ENCODE results near the gene MET.

Gene MET

DNA sequence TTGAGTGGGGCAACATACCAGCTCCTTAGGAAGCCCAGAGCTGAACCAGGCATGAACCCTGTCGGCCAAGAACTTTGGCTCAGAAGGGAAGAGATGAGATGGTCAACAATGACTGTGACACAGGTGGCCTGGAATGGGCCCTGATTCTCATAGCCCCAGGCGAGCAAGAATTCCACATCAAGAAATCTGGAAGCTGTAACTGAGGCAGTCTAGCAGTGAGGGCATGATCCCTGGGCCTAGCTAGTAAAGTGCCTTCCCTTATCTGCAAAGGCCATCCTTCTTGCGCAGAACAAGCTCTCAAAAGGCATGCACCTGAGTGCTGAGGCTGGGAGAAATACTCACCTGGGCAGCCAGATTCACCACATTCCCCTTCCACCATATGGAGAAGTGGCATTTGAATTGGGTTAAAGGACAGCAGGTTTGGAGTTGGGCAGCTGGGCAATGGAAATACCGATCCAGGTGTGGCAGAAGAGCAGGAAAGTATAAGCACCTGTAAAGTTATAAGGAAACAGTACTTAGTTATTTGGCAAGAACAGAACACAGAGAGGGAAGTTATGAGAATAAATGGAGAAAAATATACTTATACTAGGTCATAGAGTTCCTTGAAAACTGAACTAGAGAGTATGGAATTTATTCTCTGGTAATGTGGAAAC is 111.8 kb downstream of the MET start:
- DNase-seq (ENCODE audit: low read depth, low spot score), result no peak

DNA sequence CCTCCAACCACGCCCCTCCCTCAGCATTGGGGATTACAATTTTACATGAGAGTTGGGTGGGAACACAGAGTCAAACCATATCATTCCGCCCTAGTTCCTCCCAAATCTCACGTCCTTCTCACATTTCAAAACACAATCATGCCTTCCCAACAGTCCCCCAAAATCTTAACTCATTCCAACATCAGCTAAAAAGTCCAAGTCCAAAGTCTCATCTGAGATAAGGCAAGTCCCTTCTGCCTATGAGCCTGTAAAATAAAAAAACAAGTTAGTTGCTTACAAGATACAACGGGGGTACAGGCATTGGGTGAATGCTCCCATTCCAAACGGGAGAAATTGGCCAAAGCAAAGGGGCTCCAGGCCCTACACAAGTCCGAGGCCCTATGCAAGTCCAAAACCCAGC is 112.7 kb downstream of the MET start:
- DNase-seq (ENCODE audit: low read depth, low spot score), result no peak

DNA sequence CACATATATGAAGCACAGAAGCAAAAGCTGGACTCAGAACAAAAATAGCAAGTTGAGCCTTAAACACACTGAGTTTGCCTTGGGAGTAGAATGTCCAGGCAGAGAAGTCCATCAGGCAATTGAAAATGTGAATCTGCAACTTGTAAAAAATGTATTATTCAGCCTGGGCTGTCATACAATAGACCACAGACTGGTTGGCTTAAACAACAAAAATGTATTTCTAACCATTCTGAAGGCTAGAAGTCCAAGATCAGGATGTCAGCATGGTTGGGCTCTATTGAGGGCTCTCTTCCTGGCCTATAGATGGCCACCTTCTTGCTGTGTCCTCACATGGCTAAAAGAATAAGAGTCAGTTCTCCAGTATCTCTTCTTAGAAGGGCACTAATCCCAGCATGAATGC is 113.8 kb downstream of the MET start:
- DNase-seq (ENCODE audit: low read depth, low spot score), result no peak

DNA sequence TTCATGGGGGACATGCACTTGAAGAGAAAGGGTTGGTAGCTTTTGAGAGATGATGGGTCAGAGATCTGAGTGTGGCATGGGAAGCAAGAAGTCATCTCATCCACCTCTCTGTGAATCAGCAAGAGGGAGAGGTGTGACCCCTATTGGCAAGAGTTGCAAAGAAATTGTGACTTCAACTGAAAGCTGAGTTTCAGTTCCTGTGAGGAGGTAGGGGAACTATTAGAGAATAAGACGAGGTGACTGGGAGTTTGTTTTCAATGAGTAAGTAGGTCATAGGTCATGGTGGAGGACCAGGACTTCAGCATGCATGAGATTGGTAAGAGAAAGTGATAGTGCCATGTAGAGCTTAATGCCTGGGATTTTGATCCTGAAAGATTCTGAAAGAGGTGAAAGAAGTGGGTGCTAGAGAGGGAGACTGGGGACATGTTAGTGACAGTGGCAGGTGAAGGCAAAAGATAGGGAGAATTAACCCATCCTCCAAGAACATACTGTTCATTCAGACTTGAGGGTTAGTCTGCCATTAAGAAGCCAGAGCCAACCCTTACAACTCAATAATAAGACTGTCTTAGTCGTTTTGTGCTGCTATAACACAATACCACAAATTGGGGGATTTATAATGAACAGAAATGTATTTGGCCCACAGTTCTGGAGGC is 114.9 kb downstream of the MET start:
- no peak for DNase-seq (ENCODE audit: low read depth, low spot score)

DNA sequence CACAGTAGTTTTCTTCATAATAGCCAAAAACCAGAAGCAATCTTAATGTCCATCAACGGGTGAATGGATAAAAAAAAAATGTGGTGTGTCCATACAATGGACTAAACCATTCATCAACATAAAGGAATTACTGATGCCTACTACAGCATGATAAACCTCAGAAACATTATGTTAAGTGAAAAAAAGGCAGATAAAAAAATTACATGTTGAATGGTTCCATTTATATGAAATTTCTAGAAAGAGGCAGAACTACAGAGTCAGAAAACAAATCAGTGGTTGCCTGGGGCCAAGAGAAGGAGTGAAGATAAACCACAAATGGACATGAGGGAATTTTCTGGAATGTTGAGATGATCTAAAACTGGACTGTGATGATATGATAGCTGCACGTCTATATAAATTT is 115.9 kb downstream of the MET start:
- DNase-seq (ENCODE audit: low read depth, low spot score), result no peak

DNA sequence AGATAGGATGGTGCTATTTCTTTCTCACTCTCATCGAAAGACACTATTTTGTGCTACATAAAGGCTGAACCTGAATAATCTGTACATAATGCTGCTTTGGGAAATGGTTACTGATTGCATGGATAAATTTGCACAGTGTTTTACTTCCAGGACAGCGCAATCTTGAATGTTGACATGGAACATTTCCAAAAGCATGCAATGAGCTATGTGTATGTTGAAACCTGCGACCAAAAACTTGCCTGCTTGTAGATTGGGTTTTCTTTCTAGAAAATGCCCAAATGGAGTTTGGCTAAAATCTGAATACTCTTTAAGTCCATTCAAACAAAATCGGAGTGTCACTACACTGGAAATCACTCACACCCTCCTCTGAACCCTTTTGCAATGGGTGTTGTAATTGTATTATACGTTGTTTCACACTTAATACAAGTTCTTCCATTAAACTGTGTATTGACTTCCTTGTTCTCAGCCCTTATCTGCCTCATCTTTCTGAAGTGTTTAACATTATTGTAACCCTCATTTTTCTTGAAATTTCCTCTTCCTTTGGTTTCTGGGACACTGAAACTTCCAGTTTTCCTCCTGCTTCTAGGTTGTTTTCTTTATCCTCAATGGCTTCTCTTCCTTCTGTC is 116.7 kb downstream of the MET start:
- DNase-seq (ENCODE audit: low read depth, low spot score), result no peak

DNA sequence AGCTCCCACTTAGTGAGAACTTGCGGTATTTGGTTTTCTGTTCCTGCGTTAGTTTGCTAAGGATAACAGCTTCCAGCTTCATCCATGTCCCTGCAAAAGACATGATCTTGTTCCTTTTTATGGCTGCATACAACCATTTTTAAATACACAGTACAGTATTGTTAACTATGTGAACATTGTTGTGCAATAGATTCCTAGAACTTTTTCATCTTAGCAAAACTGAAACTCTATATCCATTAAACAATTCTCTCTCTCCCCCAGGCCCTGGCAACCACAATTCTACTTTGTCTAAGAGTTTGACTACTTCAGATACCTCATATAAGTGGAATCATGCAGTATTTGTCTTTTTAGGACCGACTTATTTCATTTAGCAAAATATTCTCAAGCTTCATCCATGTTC is 118.0 kb downstream of the MET start:
- DNase-seq (ENCODE audit: low read depth, low spot score), result no peak

DNA sequence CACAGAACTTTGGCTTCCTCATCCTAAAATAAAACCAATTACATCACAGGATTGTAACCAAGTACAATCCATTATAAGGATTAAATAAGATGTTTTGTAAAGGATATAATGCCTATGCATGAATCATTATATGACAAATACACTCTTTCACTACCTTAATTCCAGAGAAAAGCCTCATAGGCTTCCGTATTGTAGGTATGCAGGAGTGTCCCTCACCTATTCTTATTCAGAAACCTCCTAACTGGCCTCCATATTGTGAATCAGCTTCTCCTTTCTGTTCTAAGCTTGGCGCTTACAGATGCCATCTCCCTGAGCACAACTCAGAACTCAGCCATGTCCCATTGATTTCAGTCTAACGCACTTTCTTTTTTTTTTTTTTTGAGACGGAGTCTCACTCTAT is 120.8 kb downstream of the MET start:
- no peak for DNase-seq (ENCODE audit: low read depth, low spot score)

DNA sequence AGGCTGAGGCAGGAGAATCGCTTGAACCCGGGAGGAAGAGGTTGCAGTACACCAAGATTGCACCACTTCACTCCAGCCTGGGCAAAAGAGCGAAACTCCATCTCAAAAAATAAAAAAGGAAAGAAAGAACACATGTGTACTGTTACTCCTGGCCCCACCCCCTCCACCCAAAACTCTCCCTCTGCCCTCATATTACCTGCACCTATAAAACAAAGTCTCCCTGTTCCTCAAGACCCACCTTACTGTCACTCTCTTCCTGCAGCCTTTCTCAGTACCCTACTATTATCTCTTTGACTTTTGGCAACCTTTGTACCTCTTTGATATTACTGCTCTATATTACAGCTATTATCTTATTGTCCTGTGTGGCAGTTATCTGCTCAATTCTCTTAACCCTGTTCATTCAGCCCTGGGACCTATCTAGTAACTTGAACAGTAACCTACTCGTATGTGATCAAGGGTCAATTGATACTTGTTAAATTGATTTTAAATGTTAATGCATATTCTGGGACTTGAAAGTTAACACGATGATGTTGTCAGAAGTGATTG is 121.9 kb downstream of the MET start:
- DNase-seq (ENCODE audit: low read depth, low spot score), result no peak

DNA sequence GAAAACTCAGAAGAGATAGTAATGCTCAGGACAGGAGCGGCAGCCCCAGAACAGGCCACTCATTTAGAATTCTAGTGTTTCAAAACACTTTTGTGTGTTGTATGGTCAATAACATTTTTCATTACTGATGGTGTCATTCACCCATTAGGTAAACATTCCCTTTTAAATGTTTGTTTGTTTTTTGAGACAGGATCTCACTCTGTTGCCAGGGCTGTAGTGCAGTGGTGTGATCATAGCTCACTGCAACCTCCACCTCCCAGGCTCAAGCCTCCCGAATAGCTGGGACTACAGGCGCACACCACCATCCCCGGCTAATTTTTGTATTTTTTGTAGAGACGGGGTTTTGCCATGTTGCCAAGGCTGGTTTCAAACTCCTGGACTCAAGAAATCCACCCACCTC is 124.5 kb downstream of the MET start:
- DNase-seq (ENCODE audit: low read depth, low spot score), result no peak

DNA sequence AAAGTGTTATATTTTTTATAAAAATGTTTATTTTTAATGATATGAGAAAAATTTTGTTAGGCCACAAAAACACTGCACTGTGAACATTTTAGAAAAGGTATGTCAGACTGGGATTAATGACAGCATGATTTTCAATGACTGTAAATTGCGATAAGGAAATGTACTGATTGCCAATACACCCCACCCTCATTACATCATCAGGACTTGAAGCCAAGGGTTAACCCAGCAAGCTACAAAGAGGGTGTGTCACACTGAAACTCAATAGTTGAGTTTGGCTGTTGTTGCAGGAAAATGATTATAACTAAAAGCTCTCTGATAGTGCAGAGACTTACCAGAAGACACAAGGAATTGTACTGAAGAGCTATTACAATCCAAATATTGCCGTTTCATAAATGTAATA is 125.6 kb downstream of the MET start:
- DNase-seq (ENCODE audit: low read depth, low spot score), result no peak

DNA sequence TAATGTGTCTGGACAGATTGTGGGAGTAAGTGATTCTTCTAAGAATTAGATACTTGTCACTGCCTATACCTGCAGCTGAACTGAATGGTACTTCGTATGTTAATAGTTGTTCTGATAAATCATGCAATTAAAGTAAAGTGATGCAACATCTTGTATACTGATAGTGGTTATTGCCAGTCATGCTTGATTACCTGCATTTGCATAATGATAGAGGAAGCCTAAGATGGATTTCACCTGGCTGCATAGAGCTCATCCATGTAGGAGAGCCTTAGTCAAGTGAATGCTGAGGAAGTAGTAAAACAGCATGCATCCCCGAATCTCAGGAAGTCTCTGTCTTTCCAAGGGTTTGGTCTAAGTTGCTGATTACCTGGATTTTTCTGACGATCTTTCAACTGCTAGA is 126.2 kb downstream of the MET start:
- DNase-seq (ENCODE audit: low read depth, low spot score), result no peak

DNA sequence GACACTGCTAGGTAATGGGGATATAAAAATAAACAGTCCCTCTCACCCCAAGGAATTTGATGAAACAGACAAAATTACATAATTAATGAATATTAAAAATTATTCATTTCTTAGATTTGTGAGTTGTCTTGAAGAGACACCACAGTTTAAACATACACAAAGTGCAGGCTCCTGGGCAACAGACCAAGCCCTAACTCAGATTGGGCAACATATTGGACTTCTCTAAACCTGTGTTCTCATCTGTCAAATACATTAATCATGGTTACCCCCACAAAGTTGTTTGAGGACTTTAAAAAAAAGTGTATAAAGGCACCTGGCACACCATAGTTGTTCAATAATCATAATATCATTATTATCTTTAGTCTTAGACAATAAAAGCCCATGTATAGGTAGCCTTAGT is 127.9 kb downstream of the MET start:
- no peak for DNase-seq (ENCODE audit: low read depth, low spot score)

DNA sequence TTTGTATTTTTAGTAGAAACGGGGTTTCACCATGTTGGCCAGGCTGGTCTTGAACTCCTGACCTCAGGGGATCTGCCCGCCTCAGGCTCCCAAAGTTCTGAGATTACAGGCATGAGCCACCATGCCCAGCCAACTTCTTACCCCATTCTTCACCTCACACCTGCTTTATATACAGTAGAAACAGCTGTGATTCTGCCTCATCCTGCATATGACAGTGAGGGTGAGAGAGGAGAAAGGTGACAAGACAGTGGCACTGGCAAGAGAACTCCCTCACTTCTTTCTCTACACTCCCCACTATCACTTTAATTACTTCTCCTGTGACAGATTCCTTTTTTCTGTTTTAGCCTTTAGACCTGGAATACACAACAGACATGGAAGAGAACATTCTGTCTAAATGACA is 128.6 kb downstream of the MET start:
- no peak for DNase-seq (ENCODE audit: low read depth, low spot score)

DNA sequence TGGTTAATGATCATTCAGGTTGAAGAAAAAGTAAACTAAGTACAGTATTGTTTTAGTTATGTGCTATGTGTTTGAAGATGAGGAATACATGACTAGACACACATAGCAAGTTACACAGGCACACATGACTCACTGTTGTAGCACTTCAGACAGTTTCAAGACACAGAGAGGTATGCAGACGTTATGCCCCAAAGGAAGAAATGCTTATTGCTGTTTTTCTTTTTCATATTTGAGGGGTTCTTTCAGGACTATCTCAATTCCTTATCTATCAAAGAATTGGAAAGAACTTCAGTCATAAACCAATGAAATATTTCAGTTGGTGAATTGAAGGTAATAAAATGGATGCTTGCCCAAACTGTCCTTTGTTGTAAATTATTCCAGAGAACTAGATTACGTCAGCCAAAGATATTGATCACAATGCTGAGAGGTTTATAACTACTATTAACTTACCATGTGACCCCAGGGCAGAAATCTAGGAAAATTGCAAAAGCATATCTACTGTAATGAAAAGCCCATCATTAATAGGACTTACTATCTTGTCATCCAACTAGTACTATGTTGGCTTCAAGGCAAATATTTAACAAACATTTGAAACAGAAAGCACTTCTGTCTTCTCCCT is 129.2 kb downstream of the MET start:
- no peak for DNase-seq (ENCODE audit: low read depth, low spot score)

DNA sequence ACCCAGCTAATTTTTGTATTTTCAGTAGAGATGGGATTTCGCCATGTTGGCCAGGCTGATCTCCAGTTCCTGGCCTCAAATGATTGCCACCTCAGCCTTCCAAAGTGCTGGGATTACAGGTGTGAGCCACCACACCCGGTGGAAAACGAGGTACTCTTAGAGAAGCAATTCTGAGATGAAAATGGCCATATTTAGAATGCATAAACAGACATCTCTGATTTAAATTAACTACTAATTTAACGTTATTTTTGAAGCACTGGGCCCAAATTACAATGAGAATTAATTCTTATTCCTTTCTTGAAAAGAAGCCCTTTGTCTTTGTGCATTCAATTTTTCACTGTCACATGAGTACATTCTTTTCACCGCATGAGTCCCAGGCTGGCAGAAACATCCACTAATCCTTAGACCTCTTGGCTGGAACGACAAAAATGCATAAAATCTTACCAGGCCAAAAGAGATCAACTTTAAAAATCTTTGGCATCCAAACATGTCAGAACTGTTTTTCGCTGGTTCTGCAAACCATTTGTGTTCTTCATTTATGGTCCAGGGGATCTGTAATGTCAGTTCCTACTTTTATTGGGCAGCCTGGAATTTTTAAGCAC is 130.2 kb downstream of the MET start:
- no peak for DNase-seq (ENCODE audit: low read depth, low spot score)

DNA sequence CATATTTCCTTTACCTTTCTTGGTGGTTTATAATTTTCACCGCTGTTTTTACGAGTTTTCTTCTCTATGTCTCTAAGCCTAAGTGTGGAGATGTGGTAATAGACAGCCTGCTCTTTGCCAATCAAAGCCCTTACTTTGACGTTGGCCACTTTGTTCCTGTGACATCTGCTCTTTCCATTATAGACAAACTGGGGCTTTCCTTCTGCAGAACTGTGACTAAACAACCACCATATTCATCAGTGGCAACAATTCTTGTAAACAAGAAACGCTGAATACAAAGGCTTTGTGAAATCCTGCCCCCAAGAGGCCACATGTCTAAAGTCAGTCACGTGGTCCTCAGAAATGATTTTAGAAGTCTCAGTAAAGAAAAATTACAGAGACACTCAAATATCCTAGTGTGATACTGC is 130.8 kb downstream of the MET start:
- DNase-seq (ENCODE audit: low read depth, low spot score), result no peak

DNA sequence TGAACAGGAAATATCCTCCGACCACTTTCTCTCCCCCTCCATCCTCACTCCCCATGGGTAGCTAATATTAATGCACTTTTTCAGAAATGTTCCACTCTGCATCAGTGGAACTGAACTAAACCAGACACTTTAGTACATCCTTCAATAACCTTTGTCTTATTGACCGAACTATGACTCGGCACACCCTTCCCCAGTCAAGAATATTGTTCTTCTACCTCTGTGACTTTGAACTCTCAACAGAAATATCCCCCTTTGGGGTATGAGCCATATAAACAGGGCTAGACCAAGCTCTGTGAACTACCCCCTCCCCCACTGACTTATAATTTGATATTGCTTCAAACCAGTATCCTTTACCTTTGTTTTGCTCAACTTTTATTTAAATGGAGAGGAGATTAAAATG is 132.5 kb downstream of the MET start:
- no peak for DNase-seq (ENCODE audit: low read depth, low spot score)

DNA sequence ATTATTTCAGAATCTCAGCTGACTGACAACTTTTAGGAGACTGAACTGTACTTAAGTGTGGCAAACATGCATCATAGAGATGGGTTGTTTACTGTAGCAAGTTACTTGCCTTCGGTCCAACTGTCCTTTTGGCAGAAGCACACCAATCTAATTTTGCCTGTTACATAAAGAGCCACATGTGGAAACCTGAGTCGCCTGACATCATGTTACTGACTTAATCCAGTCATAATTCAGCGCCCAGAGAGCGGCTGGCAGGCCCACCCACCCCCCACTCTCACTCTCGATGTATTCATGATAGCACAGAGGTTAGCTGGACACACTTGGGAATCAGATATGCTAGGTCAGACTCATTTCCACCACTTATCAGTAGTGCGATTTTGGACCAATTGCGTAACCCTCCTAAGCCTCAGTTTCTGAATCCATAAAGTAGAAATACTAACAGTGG is 133.1 kb downstream of the MET start:
- no peak for DNase-seq (ENCODE audit: low read depth, low spot score)

DNA sequence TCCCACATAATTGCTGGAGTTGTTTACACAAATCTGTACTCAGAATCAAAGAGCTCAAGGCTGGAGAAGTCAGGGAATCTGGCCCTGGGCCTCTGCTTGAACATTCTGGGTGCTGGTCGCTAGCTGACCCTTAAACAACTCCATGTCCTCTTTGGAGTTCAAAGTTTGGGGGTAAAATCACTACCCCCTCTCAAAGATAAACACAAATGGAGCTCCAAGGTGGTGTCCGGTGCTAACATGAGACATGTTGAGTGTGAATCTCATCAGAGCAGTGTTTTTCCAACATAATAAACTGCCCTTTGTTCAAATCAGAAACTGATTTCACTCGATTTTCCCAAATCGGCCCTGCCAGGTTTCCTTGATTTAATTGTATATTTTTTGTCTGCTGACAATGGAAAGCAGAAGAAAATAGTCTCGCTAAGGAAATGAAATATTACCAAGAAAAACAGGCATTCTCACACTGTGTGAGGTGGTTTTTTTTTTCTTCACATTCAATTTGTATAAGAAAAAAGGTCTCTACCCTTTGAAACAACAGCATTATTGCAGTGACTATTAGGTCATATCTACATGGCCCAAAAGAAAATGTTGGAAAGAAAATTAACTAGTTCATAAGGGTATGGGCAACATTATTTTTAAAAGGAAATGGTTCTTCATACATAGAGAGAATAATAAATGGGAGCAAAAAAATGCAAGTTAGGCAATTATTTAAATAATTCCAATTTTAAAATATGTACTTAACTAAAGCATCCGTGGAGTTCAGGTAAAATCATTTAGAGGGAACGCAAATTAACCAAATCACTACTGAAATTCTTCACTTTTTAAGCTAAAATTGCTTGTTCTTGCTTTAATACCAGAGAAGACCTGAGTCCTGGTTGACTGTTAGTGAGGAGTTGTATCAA is 134.3 kb downstream of the MET start:
- DNase-seq (ENCODE audit: low read depth, low spot score), result no peak

DNA sequence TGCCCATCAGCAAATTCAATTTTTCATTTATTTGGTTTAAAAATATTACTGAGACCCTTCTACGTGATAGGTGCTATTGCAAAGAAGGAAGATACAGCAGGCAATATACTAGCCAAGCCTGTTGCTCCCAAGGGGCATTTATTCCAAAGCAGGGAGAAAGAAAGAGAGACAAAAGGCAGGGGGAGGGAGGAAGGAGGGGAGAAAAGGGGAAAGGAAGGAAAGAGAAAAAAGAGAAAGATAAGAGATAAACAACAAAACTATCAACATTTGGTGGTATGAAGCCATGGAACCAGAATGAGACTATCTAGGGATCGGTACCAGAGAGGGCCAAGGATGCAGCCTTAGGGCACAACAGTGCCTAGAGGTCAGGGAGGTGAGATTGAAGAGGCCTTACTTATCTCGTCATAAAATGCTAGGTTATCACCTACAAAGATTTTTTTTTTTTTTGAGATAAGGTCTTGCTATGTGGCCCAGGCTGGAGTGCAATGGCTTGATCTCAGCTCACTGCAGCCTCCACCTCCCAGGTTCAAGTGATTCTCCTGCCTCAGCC is 135.1 kb downstream of the MET start:
- no peak for DNase-seq (ENCODE audit: low read depth, low spot score)
